Endodermal cell (in vitro differentiated cells): Measurements from ENCODE around the gene ANKRD7. TPM values are rescaled to one million over a fixed set of nuclear protein-coding genes. Genes with fewer than 3 reads are reported as not detected.
A peak's percentile ranks its signal among the peaks of the same experiment; 100 is the strongest.

ENCODE experiments used
- DNase-seq: peaks from one replicate; pipeline ENCODE4 v3.0.0-alpha.2; 2017
- H3K27ac ChIP-seq: 2 replicates; pipeline ENCODE4 v1.5.1; 2013; ENCODE audit warnings: mild to moderate bottlenecking, low read depth, low read length, moderate library complexity
- H3K27me3 ChIP-seq: 2 replicates; pipeline ENCODE4 v1.6.1; 2013; ENCODE audit warnings: mild to moderate bottlenecking, low read length, moderate library complexity; ENCODE audit not compliant: insufficient read depth, control insufficient read depth, poor library complexity, severe bottlenecking
- H3K36me3 ChIP-seq: 2 replicates; pipeline ENCODE4 v1.7.0; 2013; ENCODE audit warnings: mild to moderate bottlenecking, low read length, moderate library complexity; ENCODE audit not compliant: control insufficient read depth, insufficient read depth
- H3K4me1 ChIP-seq: one replicate; pipeline ENCODE4 v1.7.0; 2013; ENCODE audit warnings: low read length; ENCODE audit not compliant: control insufficient read depth, insufficient read depth
- H3K4me3 ChIP-seq: 2 replicates; pipeline ENCODE4 v1.5.1; 2013; ENCODE audit warnings: mild to moderate bottlenecking, low read length, moderate library complexity
- H3K9ac ChIP-seq: 2 replicates; pipeline ENCODE4 v1.6.1; 2013; ENCODE audit warnings: mild to moderate bottlenecking, low read length, moderate library complexity; ENCODE audit not compliant: poor library complexity, severe bottlenecking; ENCODE audit errors: extremely low read depth
- H3K9me3 ChIP-seq: 2 replicates; pipeline ENCODE4 v1.6.1; 2013; ENCODE audit warnings: mild to moderate bottlenecking, low read length, moderate library complexity; ENCODE audit not compliant: control insufficient read depth
- H3K27ac Mint-ChIP-seq: 2 replicates; pipeline ENCODE4 v1.8.0; 2020; ENCODE audit warnings: mixed read lengths
- H3K27me3 Mint-ChIP-seq: 2 replicates; pipeline ENCODE4 v1.8.0; 2021; ENCODE audit warnings: mild to moderate bottlenecking, mixed read lengths; ENCODE audit not compliant: insufficient read depth
- H3K36me3 Mint-ChIP-seq: 2 replicates; pipeline ENCODE4 v1.8.0; 2020; ENCODE audit warnings: low read depth, mixed read lengths
- H3K4me1 Mint-ChIP-seq: 2 replicates; pipeline ENCODE4 v1.8.0; 2020; ENCODE audit warnings: mixed read lengths
- H3K4me3 Mint-ChIP-seq: 2 replicates; pipeline ENCODE4 v1.8.0; 2020; ENCODE audit warnings: mild to moderate bottlenecking, moderate library complexity, mixed read lengths
- H3K9me3 Mint-ChIP-seq: 2 replicates; pipeline ENCODE4 v1.8.0; 2020; ENCODE audit warnings: mild to moderate bottlenecking, mixed read lengths
- CTCF ChIP-seq: fragments of 200-600 bp; sonication (generic); conservative IDR thresholded peaks from 2 replicates; pipeline ENCODE4 v1.5.0; 2021; ENCODE audit warnings: antibody characterized with exemption, mild to moderate bottlenecking
- WGBS, 2 experiments: methylation state at CpG; one replicate each; pipeline versions ENCODE4 v1.1.5 to v1.1.7; 2013; ENCODE audit warnings: missing lambda C conversion rate in 2 of 2, mixed read lengths in 1 of 2; ENCODE audit not compliant: insufficient coverage in 1 of 2, insufficient read length in 1 of 2; 5-methylcytosine and 5-hydroxymethylcytosine counted together
- total RNA-seq, 2 donors: library from RNA; stranded (reverse); fragmentation: NEBNext Ultra II Directional in 1 of 2; extraction: Animal tissue kit (Norgen Biotek cat#: 25700) in 1 of 2; gene quantifications; 2 replicates in 1 of 2; 3 replicates in 1 of 2; pipeline ENCODE4 v1.2.1, GENCODE V29; 2021

The ANKRD7 gene
- total RNA-seq, 2 donors from 2014 or later: not detected

- Histone ChIP-seq H3K4me1 (no peaks in the 10 kb centered on the region), H3K27me3 (no peaks in the 10 kb centered on the region), H3K36me3 (peaks cover 43% of the 10 kb centered on the region), H3K9me3 (no peaks in the 10 kb centered on the region), H3K27ac (no peak overlapping the region), H3K9ac (no peak overlapping the region), H3K4me3 (no peak overlapping the region)
- H3K4me1 Mint-ChIP-seq: no peaks in the 10 kb centered on the region
- H3K4me3 Mint-ChIP-seq: no peak overlapping the region
- no peaks in the 10 kb centered on the region for H3K27me3 Mint-ChIP-seq
- WGBS, 2 experiments: 93 to 100% methylated on average over 2 of the region's 2 CpGs
- H3K36me3 Mint-ChIP-seq: peaks cover 23% of the 10 kb centered on the region
- TF ChIP-seq CTCF: no peak
- H3K9me3 Mint-ChIP-seq: no peaks in the 10 kb centered on the region
- no peak overlapping the region for H3K27ac Mint-ChIP-seq
- DNase-seq: no peak
Observed at GRCh38 chr7:118194571-118194970, 29.9 kb upstream of the ANKRD7 start.

- DNase-seq: peak; percentile 77
- H3K27ac Mint-ChIP-seq: no peak overlapping the region
- H3K27ac ChIP-seq: no peak overlapping the region
- no peaks in the 10 kb centered on the region for H3K27me3 ChIP-seq
- H3K4me3 ChIP-seq: no peak overlapping the region
- peaks cover 32% of the 10 kb centered on the region for H3K36me3 ChIP-seq
- TF ChIP-seq CTCF: peak; percentile 91
- H3K9ac ChIP-seq: no peak overlapping the region
- H3K27me3 Mint-ChIP-seq: no peaks in the 10 kb centered on the region
- H3K9me3 ChIP-seq: no peaks in the 10 kb centered on the region
- H3K4me1 Mint-ChIP-seq: no peaks in the 10 kb centered on the region
- H3K4me1 ChIP-seq: no peaks in the 10 kb centered on the region
- peaks cover 17% of the 10 kb centered on the region for H3K36me3 Mint-ChIP-seq
- no peak overlapping the region for H3K4me3 Mint-ChIP-seq
- 76% methylated on average over 6 of the region's 6 CpGs; no CpG with 5 or more reads in 1 of the 2 experiments for WGBS, 2 experiments
- no peaks in the 10 kb centered on the region for H3K9me3 Mint-ChIP-seq
Observed at GRCh38 chr7:118195837-118196474, 28.5 kb upstream of the ANKRD7 start.

- 80 to 84% methylated on average over 2 of the region's 2 CpGs for WGBS, 2 experiments
- Mint-ChIP-seq H3K27me3 (no peaks in the 10 kb centered on the region), H3K27ac (no peak overlapping the region)
Observed at GRCh38 chr7:118202061-118202460, 22.4 kb upstream of the ANKRD7 start.

More at GRCh38 chr7:118202061-118202460, 22.4 kb upstream of the ANKRD7 start:
- H3K27ac ChIP-seq: no peak overlapping the region
- no peak for DNase-seq
- Mint-ChIP-seq H3K36me3 (no peaks in the 10 kb centered on the region), H3K4me1 (no peaks in the 10 kb centered on the region), H3K4me3 (no peak overlapping the region), H3K9me3 (no peaks in the 10 kb centered on the region)
- no peaks in the 10 kb centered on the region for H3K9me3 ChIP-seq
- no peak overlapping the region for H3K4me3 ChIP-seq
- no peak overlapping the region for H3K9ac ChIP-seq
- H3K36me3 ChIP-seq: no peaks in the 10 kb centered on the region
- H3K27me3 ChIP-seq: no peaks in the 10 kb centered on the region
- no peak for TF ChIP-seq CTCF
- H3K4me1 ChIP-seq: no peaks in the 10 kb centered on the region
